ENCODE measurements around the gene LY9.

LY9 gene

DNA sequence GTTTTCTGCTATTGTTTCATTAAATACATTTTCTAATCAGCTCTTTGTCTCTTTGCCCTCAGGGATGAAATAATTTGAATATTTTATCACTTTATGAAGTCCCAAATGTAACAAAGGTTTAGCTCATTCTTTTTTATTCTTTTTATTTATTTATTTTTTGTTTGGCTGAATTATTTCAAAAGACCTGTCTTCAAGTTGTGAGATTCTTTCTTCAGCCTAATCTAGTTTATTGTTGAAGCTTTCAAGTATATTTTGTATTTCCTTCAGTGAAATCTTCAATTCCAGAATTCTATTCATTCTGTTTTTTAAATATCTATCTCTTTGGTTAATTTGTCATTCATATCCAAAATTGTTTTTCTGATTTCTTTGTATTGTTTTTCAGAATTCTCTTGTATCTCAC, 10.8 kb downstream of the LY9 start:
- DNase-seq, result no peak

DNA sequence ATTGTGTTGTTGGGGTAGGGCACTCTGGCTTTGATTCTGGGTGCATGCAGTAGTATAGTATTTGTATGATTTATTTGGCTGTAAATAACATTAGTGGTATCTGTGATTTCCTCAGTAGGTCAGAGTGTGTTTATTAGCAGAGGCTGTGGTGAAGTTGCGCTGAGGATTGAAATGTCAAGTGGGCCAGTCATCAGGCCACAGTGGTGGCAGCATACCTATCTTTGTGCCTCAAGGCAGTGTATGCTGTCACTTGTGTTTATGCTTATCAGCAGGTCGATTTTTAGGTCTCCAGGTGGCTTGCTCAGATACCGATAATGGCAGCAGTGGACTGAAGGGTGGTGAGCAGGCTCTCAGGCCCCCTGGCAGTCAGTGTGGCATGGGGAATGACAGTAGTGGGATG, 11.3 kb downstream of the LY9 start:
- no peak for DNase-seq

DNA sequence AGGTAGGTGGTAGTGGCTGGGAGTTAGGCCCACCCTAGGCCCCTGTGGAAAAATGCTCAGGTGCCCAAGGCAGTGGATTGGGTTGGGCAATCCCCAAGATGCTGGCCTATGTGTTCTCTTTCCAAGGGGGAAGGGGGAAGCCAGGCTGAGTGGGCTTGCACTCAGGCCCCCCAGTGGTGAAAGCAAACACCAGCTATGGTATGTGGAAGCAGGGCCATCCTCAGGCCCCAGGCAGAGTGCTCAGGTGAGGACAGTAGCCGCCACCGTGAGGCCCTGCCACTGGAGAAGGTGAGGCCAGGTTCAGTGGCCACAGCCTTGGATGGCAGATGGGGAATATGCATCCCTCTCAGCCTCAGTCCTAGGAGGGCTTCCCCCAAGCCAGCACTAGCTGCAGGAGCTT, 11.8 kb downstream of the LY9 start:
- DNase-seq, result no peak

DNA sequence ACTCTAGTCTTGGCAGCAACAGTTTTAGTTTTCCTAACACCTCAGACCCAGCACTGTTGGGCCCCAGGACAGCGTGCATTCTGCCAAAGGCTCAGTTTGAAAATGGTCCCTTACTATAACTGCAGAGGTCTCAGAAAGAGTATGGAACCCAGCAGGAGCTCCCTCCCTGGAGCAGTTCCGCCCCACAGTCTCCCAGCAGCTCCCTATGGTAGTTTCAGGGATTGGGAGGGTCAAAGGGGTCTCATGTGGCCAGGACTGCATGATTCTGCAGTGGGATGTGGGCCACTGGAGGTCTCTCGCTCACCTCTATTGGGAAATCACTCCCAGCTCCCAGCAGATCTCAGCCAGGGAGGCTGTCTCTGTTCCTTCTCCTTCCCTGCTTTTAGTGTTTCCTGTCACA, 12.3 kb downstream of the LY9 start:
- DNase-seq, result no peak

DNA sequence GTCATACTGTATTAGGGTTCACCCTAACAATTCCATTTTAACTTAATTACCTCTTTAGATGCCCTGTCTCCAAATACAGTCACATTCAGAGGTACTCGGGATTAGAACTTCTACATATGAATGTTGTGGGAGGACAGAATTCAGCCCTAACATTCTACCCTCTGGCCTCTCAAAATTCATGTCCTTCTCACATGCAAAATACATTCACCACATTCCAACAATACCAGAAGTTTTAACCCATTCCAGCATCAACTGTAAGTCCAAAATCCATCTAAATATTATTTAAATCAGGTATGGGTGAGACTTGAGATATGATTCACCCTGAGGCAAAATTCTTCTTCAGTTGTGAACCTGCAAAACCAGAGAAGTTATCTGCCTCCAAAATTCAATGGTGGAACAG, 14.5 kb downstream of the LY9 start:
- no peak for DNase-seq

DNA sequence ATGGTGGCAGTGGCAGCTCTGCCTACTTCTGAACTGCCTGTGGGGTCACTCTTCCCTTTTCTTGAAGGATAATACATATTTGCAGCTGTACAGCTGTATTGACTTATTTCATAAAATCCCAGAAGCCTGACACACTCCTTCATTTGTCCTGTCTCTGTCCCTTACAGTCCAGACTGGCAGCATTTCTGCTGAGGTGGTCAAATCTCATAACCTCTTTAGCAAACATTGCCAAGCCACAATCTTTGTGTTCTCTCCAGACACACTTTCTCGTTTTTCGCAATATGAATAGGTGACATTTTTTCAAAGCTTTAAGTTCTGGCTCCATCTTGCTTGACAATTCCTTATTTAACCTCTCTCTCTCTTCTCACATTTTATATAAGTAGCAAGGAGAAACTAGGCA, 15.2 kb downstream of the LY9 start:
- DNase-seq, result no peak

DNA sequence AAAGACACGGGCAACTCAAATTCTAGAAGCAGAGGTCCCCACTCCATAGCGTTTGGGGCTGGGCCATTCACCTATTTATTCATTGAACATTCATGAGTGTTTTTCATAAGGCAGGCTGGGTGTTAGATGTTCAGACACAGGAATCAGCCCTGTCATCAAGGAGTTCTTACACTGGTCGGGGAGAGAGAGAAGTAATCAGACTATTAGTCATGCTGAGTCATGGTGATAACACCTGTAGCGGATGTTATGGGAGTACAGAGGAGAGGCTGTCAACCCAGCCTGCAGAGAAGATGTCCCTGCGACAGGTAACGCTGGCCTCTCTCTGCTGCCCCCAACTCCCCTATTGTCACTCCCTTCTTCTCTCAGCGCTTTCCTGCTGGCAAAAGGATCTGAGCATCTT, 17.2 kb downstream of the LY9 start:
- no peak for DNase-seq

DNA sequence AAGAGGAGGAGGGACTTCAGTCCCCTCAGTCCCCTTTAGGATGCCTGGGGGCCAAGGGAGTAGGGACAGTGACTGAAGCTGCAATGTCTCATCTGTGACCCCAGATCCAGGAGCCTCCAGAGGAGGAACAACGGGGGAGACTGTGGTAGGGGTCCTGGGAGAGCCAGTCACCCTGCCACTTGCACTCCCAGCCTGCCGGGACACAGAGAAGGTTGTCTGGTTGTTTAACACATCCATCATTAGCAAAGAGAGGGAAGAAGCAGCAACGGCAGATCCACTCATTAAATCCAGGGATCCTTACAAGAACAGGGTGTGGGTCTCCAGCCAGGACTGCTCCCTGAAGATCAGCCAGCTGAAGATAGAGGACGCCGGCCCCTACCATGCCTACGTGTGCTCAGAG, 18.3 kb downstream of the LY9 start:
- no peak for DNase-seq

DNA sequence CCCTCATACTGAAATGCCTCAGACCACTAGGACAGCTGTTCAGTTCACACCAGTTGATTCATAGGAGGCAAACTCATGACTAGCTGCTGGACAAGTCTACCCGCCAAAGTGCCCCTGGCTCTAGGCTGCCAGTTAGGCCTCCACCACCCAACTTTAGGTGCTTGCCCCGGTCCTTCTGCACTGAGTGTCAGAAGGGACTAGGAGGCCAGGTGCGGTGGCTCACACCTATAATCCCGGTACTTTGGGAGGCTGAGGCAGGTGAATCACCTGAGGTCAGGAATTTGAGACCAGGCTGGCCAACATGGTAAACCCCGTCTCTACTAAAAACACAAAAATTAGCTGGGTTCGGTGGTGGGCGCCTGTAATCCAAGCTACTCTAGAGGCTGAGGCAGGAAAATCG, 18.9 kb downstream of the LY9 start:
- no peak for DNase-seq

DNA sequence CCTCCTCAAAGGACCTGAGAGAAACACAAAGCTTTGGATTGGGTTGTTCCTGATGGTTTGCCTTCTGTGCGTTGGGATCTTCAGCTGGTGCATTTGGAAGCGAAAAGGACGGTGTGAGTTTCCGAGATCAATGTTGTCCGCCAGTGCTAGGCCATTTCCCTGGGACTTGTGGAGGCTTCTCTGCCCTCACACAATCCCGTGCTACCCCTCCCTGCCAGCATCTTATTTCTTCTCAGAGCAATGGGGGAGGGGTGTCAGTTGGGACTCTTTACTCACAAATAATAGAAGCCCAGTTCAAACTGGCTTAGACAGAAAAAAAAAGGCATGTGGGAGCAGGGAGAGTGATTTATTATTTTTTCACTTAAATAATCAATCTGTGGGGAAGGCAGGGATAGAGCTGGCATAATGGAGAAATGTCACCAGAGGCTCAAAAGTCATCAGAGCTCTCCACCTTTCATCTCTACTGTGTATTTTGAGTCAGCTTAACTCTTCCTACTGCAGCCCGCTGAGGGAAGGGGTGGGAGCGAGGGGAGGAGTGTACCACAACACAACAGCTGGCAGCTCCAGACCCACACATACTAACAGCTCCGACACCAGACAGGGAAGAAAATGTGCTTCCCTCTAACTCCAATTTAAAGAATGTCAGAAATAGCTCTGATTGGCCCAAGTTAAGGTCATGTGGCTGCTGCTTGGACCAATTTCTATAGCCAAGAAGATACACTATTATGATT, 22.4 kb downstream of the LY9 start:
- DNase-seq, result no peak

DNA sequence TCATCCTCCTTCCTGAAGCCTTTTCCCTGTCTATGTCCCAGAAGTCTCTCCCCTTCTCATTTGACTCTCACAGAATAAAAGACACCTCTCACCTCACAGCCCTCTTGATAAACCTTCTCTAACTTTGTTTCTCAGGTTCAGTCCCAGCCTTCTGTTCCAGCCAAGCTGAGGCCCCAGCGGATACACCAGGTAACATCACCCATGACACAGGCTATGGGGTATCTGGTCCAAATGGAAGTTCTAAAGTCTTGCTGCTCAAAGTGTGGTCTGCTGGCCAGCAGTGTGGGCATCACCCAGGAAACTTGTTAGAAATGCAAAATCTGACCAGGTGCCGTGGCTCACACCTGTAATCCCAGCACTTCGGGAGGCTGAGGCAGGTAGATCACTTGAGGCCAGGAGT, 23.2 kb downstream of the LY9 start:
- no peak for DNase-seq

DNA sequence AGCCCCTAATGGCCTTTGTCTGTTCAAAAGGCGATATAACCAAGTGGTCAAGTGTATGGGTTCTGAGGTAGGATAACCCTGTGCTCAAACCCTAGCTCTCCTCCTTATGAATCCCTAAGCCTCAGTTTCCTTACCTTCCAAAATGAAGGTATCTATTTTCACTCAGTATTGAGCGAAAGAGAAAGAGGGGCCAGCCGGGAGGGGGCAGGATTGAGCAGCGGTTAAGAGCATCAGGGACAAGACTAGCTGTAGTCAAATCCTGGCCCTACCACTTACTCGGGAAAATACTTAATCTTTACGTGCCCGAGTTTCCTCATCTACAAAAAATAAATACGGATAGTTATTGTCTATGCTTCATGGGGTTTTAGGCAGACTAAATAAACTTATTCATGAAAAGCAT, 25.7 kb downstream of the LY9 start:
- no peak for DNase-seq

DNA sequence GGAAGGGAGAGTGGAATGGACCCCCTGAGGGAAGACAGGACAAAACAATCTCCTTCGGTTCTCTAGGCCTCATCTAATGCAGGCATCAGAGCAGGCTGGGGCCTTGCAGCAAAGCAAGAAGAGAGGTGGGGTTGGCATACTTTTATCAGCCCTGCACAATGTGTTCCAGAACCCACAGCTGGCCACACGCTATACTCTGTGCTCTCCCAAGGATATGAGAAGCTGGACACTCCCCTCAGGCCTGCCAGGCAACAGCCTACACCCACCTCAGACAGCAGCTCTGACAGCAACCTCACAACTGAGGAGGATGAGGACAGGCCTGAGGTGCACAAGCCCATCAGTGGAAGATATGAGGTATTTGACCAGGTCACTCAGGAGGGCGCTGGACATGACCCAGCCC, 27.3 kb downstream of the LY9 start:
- no peak for DNase-seq

DNA sequence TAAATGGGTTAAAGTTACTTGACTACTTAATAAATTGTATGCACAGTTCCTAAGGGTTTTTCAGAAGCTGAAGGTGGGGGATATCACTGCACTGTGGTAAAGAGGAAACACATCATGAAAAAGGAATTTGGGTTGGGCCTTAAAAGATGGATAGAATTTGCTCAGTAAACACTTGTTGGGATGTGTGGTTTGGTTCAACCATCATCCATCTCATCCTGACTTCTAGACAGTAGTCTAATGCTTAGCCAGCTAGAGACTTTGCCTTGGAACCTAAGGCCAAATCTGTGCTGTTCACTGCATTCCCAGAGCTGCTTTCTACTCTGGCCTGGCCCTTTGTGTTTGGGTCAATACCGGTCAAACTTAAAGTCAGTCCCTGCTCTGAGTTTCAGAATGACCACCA, 30.6 kb downstream of the LY9 start:
- DNase-seq, result no peak

DNA sequence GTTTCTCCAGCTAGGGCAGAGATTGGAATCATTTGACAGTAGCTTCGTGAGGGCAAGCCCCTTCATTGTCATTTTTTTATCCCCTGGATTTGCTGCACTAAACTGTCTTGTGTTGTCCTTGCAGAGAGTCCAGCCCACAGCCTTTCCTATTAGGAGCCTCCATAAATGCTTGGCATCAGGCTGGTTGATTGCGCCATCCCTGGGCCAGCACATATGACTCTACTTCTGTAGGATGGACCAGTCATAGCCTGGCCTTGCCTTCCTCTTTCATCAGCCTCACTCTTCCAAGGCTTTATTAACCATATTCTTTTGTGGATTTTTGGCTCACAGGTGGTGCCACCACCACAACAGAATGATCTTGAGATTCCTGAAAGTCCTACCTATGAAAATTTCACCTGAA, 31.4 kb downstream of the LY9 start:
- no peak for DNase-seq

DNA sequence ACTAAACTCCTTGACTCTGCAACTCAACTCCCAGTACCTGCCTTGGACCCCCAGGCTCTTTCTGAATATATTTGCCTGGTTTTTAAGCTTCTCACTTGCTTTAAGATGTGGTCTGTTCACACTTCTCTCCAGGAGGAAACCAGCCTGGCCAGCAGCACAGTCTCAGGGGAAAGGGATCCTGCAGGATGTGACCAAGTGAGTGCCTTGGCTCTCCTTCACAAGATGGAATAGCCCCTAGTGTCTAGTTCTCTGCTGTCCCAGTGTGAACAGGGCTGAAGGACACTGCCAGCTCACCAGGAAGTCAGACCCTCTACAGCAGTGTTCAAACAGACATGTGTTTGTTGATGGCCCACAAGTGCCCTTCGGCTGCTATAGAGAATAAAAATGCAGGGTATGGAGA, 33.8 kb downstream of the LY9 start:
- DNase-seq, result no peak

DNA sequence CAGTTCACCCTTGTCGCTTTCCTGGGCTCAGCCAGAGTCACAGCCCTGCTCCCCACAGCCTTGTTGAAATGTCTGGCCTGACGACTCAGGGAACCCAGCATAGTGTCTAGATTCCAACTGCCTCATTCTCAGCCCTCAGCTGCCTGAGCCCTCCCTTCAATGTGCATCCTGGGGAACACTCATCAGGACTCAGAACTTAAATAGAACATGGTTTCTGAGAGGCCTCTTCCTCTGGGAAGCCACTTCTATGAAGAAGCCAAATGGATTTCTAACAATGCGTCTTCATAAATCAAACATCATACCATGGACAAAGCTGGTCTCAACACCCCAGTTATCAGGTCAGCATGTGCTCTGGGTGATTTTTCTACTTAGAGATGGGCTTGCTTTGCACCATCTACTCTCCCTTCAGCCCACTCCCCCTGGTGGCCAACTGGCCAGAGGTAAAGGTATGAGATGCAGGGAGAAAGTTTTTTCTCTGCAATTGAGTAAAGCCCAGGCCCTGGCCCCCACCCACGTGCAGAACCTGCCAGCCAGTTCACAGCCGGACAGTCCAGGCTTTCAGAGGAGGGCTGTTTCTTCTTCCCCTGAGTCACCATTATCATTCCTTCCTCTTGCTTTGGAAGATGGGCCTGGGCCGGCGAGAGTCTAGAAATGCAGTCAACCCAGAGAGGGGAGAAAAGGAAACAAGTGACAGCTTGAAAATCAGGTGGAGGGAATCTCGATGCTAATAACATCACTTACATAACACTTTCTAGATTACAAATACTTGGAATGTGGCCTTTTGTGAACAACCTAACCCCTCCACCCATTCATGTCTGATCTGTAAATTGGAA, 34.6 kb downstream of the LY9 start:
- peak; percentile 9 for DNase-seq

DNA sequence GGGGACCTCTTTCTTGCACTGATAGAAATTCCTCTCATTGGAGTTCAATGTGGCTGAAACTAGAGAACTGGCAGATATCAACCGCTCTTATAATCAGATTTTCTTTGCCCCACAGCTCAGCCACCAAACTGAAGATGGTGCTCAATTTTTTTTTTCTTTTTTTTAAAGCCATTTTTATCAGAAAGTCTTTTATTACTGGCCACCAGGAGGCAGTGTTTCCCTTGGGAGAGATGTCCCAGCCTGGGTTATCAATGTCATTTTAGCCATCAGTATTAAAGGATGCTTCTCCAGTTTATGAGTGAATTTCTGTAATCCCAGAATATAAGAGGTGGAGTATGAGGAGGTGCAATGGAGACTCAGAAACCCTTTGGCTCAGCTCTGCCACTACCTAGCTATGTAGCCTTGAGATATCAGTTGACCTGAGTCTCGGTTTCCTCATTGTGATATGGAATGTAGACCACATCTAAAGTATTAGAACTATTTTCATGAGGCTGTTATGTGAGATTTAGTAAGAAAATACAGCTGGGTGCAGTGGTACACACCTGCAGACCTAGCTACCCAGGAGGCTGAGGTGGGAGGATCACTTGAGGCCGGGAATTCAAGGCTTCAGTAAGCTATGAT, 39.1 kb downstream of the LY9 start:
- no peak for DNase-seq

DNA sequence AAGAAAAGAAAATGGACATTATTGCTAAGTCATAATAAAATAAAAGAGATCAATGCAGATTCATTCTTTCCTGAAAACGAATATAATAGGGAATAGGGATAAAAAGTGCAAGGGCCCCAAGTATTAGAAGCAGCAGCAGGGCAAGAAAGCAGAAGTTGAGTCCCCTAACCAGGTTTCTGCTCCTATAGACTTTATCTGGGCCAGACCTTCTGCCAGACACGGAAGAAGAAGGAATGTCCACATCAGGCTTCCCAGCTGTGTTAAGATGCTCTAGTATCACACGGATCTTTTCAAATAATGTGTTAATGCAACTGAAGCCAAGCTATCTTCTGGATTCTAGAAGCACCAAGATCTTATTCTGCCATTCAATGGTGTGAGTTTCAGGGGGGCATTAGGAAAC, 39.8 kb downstream of the LY9 start:
- no peak for DNase-seq

DNA sequence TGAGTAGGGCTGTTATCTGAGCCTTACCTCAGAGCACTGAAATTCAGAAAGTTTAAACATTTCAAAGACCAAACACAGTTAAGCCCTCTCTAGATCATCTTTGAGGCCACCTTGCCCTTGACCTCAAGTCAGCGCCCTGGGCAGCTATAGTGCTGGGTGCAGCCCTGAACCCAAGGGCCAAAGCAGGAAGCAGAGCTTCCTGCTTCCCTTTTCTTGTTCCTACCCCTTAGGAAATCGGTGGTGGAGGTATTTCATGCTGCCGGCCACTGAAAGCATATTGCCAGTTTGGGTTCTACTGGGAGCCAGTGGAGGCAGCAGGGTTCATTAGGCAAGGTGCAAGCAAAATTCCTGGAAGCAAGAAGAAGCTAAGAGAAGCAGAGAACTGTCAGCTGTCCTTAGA, 40.6 kb downstream of the LY9 start:
- no peak for DNase-seq

DNA sequence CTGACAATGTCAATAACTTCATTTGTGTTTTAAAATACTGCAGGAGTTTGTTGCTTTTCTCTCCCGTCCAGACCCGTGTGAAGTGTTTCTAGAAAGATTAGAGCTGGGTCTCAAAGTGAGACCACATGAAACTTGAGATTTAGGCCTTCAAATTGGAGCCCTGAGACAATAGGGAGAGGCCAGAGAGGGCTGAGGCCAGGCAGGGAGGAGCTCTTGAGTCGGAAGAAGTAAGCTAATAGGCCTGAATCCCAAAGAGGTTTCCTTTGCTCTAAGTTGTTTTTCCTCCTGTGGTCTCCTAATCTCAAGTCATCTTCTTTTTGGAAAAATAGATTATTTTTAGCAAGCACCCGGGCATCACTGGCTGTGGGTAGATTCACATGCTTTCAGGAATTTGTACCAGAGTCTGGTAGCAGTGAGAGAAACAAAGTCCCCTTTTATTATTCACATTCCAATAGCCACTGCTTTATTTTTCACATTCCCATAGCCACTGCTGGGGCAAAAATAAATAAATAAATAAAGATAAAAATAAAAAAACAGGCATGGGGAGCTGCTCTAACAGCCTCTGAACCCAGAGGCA, 41.1 kb downstream of the LY9 start:
- DNase-seq, result no peak

DNA sequence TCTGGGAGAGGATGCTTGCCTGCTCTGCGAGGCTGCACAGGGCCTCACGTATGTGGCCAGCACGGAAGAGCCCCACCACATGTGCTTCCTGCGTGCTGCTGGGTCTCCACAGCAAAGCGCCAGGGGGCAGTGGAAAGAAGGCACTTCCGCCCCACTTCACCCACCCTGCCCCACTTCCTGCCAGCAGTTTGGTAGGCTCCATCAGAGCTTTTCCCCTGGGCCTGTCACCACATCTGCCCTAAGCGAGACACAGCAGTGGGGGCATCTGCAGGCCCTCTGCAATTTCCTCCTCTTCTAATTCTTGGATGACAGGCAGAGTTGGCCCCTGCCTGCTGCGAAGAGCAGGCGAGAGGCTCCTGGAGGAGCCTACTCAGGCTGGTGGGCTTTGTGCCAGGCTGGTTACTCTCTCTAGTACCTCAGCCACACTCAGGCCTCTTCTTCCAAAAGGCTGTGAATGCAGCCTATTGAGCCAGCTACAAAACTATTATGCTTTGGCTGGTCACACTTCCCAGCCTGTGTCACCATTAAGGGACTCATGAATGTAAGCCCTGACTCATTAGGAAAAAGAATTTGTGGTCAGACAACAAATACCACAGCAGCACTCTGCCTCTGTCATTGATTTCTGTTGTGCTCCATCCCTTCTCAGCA, 41.7 kb downstream of the LY9 start:
- no peak for DNase-seq

DNA sequence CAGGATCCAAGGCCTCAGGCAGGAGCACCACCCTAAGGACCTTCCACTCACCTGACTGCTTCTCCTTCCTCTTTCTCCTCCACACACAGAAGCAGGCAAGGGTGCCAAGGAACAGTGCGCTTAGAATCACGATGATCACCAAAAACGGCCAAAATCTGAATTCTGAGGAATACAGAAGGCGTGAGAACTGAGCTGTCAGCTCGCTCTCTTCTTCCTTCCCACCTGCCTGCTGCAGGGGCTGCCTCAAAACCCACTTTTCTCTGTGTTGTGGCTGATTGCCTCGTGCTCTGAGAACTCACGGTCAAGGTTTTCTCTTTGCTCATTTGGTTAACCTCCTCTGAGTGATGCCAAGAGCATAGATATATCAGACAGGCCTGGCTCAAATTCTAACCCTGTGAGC, 42.9 kb downstream of the LY9 start:
- DNase-seq, result no peak
